HG02981 (cell line): ENCODE results near the gene NR5A1.

Experiments used
- ATAC-seq: cut with Tn5 transposase; IDR thresholded peaks from one replicate; pipeline ENCODE4 v1.9.1; 2021; ENCODE audit warnings: mild to moderate bottlenecking, moderate library complexity; ENCODE audit not compliant: unreplicated experiment

Gene NR5A1

DNA sequence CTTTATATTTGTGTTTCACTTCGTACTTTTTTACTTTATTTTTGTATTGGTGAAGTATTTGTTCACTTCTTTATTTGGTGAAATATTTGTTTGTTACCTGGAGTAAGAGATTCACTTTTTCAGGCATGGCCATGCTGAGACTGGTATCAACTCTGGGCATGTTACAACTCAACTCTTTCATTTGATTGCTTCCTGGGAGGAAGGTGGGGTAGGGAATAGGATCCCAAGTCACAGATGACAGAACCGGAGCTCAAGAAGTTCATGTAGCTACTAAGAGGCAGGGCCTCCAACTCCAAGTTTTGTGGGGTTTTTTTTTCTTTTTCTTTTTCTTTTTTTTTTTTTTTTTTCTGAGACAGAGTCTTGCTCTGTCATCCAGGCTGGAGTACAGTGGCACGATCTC, 63.0 kb downstream of the NR5A1 start:
- no peak for ATAC-seq

DNA sequence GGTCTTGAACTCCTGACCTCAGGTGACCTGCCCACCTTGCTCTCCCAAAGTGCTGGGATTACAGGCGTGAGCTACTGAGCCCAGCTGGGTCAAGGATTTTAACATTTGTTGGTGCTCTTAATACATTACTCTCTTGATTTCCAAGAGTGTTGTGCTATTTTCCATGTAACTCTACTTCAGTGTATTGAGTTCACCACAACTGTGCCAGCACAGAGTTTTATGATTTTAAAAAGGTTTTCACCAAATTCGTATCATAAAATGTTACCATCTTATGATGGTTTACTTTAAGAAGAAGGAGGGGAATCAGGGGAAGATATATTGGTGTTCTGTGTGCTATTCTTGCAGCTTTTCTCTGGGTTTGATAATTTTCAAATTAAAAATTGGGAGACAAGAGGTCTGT, 63.6 kb downstream of the NR5A1 start:
- no peak for ATAC-seq

DNA sequence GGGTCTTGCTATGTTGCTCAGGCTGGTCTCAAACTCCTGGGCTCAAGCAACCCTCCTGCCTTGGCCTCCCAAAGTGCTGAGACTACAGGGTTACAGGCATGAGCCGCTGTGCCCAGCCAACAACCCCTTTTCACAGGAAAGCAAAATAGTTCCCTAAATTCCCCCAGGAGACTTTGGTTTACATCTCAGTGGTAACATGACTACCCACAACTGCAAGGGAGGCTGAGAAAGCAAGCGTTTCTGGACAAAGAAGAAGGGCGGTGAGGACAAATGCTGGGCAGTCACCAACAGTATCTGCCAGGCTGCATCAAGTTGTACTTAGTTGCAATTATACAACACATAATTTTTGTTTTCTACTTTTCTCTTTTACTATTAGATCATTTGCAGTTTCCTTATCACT, 64.4 kb downstream of the NR5A1 start:
- no peak for ATAC-seq

DNA sequence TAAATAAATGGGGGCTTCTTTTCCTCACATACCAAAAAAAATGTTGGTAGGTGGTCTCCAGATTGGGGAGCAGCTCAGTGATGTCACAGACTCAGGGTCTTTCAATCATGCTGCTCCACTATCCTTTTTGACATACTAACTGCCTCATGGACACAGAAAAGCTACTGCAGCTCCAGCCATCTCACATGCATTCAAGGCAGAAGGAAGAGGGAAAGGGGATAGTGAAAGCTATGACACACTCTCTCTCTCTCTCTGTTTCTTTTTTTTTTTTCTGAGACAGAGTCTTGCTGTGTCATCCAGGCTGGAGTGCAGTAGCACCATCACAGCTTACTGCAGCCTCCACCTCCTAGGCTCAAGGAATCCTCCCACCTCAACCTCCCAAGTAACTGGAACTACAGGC, 64.8 kb downstream of the NR5A1 start:
- no peak for ATAC-seq

DNA sequence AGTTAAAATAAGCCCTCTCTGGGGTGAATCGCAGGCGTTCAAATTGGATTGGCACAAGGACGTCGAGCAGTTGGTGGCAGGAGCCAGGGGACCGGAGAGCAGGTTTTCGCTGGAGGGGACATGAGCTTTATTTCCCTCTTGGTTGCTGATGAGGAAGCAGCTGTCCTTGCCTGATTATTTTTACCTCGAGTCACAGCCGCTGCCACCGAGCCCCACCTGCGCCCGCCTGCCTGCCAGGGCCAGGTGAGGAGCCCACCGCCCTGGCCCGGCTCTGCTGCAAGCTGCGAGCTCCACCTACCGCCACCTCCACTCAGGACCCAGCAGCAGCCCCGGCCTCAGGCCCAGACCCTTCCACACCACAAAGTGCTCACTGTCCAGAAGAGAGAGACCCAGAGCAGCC, 65.9 kb downstream of the NR5A1 start:
- no peak for ATAC-seq

DNA sequence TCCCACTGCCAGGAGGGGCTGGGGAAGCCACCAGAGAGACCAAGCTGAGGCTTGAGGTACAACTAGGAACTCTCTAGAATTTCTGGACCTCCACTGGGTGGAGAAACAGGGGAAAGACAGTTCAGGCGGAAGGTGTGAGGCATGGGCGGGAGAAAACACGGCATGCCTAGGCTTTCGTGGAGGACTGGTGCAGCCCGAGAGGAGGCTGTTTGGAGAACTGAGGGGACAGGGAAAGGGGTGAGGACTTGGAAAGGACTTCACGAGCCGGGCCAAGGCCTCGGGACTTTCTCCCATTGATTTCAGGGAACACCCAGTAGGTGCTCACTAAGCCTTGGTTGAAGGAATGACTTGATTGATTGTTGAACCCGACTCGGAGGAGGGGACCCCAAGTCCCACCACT, 66.4 kb downstream of the NR5A1 start:
- ATAC-seq: no peak

DNA sequence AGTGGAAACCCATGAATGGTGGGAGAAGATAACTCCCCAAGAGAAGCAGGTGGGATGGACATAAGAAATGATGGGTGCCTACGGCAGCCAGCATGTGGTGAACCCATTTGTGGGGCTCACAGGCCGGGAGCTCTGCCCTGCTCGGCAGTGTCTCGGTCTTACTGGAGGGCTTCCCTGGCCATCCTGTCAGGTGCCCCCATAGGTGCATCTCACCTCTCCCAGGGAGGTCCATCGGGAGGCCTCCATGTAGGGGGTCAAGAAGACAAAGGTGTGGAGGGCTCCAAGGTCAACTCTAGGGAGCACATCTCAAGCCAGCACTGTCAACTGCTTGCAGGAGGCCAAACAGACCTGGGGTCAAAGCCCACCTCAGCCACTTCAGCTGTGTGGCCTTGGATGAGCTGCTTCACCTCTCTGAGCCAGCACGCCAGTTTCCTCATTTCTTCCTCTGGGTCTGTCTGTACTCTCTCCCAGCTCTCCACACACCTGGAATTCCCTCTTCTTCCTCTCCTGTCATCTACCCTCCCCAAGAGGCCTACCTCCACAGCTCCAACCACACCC, 67.4 kb downstream of the NR5A1 start:
- ATAC-seq: no peak

DNA sequence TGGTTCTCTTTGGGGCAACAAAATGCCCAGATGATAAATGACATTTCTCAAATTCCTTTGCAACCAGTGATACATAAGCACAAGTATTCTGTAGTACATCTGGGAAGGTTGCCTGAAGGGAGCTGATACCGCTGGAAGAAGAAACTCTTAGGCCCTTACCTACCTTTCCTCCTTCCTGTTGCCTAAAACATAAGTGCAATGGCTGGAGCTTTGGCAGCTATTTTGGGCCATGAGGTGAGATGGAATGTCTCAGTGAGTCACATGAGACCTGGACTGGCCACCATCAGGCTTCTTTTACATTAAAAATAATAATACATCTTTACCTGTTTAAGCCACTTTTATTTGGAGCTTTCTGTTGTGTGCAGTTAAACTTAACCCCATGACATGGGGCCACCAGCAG, 68.1 kb downstream of the NR5A1 start:
- ATAC-seq: no peak

DNA sequence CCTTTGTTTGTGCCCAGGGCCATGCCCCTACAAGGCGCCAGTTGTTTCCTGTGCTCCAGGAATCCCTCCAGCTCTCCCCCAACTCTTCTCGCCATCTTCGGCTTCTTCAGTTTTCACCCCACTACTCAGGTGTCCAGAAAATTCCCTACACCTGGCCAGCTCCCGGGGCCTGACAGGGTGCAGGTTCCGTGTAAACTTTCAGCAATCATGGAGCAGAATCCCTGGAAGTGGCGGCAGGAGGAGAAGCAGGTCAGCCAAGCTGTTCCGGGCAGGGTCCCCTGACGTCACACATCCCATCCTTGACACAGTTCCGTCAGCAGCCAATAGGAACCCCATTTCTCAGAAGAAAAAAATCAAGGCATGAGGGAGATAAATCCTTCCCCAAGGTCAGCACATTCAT, 69.1 kb downstream of the NR5A1 start:
- no peak for ATAC-seq

DNA sequence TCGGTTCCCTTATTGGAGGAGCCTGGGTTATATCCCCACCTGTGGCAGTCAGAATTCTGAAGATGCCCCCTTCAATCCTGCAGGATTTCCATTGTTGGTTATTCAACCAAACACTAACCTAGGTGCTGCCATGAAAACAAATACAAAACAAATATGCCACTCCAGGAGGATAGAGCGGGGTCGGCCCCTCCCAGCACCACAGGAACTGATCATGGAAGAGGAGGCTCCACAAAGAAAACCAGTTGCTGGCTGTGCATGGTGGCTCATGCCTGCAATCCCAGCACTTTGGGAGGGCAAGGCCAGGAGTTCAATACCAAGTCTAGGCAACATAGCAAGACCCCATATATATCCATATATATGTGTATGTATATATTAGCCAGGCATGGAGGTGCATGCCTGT, 70.1 kb downstream of the NR5A1 start:
- ATAC-seq: no peak

DNA sequence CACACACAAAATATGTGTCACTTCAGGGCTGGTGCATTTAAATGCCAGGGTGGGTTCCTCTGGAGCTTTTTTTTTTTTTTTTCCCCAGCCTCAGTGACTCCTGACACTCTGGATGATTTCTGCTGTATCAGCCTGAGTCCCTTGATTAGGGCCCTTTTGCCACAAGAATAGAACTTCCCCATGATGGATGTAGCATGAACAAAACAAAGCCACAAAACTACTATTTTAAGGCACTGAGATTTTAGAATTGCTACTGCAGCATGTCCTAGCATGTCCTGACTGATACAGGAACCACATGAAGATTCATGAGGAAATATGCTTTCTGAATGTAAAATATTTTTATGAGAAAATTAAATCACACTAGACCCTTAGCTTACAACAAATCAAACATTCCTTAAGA, 70.9 kb downstream of the NR5A1 start:
- no peak for ATAC-seq
